GM10266 (cell line): ENCODE measurements around the gene MYCBP2.
"Not testable (repeated sequence)": the region's sequence is repeated elsewhere in the genome, so short reads cannot be mapped to it uniquely, and the experiment has no call there.

Source experiments
- DNase-seq: peaks from one replicate; pipeline ENCODE4 v3.0.0; 2012; ENCODE audit errors: extremely low spot score
- TF ChIP-seq, protein P1 (sequence below): IDR thresholded peaks from 2 replicates; pipeline ENCODE4 v1.5.1; 2012; ENCODE audit warnings: mild to moderate bottlenecking, low read depth; ENCODE audit not compliant: control insufficient read depth, insufficient read depth; ENCODE audit errors: missing control alignments

MYCBP2 gene

GRCh38 chr13:77299587-77299986 is 27.3 kb downstream of the MYCBP2 start:
- TF ChIP-seq, protein P1, sequence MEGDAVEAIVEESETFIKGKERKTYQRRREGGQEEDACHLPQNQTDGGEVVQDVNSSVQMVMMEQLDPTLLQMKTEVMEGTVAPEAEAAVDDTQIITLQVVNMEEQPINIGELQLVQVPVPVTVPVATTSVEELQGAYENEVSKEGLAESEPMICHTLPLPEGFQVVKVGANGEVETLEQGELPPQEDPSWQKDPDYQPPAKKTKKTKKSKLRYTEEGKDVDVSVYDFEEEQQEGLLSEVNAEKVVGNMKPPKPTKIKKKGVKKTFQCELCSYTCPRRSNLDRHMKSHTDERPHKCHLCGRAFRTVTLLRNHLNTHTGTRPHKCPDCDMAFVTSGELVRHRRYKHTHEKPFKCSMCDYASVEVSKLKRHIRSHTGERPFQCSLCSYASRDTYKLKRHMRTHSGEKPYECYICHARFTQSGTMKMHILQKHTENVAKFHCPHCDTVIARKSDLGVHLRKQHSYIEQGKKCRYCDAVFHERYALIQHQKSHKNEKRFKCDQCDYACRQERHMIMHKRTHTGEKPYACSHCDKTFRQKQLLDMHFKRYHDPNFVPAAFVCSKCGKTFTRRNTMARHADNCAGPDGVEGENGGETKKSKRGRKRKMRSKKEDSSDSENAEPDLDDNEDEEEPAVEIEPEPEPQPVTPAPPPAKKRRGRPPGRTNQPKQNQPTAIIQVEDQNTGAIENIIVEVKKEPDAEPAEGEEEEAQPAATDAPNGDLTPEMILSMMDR: no peak
- DNase-seq: no peak

- no peak for DNase-seq
- TF ChIP-seq, protein P1: no peak
These were observed 28.5 kb downstream of the MYCBP2 start for GRCh38 chr13:77298426-77298825.

DNA sequence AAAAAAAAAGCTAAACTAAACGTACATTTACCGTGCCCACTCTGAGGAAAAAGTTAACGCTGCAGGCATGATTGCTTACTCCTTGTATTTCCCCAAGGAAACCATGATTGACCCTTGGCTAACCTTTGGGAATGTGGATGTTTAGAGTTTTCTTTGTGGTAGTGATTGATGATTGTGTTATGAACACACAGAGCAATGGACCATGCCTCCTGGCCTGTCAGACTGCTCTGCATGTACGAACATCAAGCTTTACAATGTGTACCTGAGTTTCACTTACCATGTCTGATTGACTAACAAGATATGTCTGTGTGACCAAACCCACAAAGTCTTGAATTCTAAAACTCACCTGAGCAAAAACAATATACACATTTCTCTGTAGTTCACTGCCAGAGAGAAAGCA is 35.1 kb downstream of the MYCBP2 start:
- no peak for DNase-seq

DNA sequence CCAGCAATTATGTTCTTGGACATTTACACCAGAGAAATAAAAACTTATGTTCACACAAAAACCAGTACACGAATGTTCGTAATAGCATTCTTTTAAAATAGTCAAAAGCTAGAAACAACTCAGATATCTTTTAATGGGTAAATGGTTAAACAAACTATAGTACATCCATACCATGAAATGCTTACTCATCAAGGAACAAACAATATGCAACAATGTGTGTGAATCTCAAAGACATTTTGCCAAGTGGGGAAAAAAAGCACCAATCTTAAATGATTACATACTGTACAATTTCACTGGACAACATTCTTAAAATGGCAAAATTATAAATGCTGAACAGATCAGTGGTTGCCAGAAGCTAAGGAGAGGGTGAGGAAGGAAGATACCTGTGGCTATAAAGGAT is 36.6 kb downstream of the MYCBP2 start:
- TF ChIP-seq, protein P1: no peak
- no peak for DNase-seq

More for the DNA sequence above, 35.1 kb downstream of the MYCBP2 start:
- TF ChIP-seq, protein P1: no peak

- TF ChIP-seq, protein P1: no peak
- DNase-seq: no peak
These were observed 37.0 kb downstream of the MYCBP2 start for GRCh38 chr13:77289851-77290250.

- not testable (repeated sequence) for DNase-seq
These were observed 41.3 kb downstream of the MYCBP2 start for GRCh38 chr13:77285632-77286031.

DNA sequence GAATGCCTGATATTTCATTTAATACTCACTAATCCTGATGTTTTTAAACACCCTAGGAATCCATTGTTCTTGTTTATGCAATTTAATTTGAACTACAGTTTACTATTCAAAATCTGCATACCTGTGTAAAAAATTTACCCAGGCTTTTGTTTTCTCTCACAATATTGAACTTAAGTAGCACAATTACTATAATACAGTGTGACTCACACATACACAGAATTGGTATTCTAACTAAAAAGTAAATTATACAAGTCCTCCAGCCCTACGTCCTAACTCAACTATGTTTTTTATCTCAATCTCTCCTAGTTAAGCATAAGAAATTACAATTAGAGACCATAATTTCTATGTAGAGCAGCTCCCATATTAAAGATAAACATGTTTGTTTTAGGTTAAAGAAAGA is 41.8 kb downstream of the MYCBP2 start:
- DNase-seq: no peak
- TF ChIP-seq, protein P1: no peak

DNA sequence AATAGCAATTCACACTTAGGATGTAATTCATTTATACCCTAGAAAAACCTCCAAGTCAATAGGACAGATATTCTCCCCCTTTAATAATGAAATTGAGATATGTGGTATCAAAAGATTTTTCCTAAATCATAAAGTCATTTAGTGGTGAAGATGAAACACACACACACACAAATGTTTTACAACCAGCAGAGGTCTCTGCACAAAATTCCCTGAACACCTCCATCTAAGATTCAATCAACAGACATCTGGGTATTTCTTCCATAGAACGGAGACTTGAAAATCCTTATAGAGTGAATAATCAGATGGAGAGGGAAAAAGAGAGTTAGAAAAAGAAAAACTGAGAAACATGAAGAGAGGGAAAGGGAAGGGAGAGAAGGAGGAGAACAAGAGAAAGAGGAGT is 52.8 kb downstream of the MYCBP2 start:
- TF ChIP-seq, protein P1: no peak
- DNase-seq: no peak
